Hematopoietic multipotent progenitor cell treated with erythropoietin and hydrocortisone succinate and interleukin-3 and kit ligand, for 17 days (in vitro differentiated cells): ENCODE data around the gene PIGU.
"Not testable (repeated sequence)": the region's sequence is repeated elsewhere in the genome, so short reads cannot be mapped to it uniquely, and the experiment has no call there.

Experiments used
- DNase-seq: peaks from one replicate; pipeline ENCODE4 v3.0.0-alpha.2; 2015; ENCODE audit warnings: low spot score

The PIGU gene

DNA sequence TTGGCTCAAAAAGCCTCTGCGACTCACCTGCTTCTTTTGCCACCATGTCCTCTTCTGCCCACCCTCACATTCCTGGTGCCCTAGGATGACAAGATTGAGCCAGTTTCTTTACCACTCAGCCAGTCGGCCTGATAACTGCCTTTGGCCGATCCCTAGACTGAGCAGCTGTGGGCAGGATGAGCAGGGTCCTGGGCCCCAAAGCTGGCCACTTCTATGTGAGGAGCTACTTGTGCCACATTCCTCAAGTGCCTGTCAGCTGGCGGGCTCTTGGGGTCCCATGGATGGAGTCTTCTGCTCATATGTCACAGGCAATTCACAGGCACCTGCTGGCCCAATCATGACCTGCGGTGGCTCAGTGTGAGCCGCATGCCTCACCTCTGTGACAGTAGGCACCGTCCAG, 144.1 kb downstream of the PIGU start:
- DNase-seq: no peak

DNA sequence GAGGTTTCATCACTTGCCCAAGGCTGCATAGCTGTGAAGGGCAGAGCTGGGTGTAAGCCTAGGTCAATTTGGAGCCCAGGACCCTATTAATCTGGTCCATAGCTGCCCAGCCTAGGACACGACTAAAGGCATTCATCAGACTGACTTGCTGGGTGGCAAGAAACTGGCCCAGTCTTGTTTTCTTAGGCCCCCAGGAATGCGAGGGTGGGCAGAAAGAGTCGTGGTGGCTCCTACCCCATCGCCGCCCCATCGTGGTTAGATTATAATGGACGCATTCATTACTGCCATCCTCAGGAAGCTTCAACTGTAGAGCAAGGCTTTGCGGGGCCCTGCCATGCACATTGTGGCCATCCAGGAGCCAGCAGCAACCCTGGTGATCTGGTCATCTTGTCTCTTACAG, 144.6 kb downstream of the PIGU start:
- no peak for DNase-seq

DNA sequence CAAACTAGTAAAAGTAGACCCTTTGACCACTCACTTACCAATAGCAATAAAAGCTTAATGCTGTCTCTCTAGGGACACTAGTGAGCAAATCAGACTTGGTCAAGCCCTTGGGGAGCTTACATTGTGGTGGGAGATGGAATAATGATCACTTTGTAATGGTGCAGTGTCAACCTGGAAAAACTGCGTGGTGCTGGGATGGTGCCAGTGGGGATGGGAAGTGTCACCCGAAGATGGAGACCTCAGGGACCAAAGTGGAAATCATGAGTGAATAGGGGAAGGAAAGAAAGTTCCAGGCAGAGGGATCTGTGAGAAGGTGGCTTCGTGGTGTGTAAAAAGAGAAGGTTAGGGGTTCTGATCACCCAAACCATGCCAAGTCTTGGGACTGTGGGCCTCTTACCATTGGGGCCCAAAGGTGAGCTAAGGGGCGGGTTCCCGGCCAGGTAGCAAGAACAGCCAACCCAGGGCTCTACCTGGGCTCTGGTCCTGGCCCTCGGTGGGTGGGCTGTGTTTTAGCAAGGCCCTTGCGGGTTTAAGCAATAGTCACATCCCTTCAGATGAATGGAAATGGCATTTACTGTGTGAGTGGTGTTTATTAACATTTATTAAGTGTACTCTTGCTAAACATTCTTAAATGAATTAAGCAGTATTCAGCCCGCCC, 145.2 kb downstream of the PIGU start:
- no peak for DNase-seq

DNA sequence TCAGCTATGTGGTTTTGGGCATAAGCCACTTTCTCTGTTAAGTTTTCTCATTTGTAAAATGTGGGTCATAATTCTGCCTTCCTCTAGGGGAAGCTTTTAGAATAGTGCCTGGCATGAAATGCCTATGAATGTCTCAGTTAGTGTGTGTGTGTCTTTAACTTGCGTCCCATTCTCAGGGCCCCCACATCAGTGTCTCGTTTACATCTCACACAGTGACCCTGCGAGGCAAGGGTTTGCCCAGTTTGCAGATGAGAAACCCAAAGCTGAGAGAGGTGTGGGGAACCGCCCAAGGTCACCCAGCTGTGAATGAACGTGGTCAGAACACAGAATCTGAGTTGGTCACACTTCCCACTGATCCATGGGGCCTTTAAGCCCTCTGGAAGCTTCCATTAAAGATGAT, 146.6 kb downstream of the PIGU start:
- no peak for DNase-seq

DNA sequence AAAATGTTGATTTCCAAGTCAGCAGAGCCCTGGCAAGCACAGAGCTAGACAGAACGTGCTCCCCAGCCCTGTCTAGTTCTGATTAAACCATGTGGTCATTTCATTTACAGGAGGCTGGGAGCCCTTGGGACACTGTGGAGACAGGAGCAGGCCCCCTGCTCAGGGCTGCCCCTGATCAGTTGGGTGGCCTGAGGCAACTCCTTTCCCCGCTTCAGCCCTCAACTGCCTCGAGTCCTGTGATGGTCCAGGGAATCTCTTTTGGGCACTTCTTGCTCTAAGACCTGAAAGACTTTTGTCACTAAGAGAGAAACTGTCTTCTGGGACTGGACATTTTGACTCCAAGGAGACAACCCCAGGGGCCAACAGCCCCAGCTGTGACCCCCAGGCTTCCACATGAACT, 147.2 kb downstream of the PIGU start:
- no peak for DNase-seq

DNA sequence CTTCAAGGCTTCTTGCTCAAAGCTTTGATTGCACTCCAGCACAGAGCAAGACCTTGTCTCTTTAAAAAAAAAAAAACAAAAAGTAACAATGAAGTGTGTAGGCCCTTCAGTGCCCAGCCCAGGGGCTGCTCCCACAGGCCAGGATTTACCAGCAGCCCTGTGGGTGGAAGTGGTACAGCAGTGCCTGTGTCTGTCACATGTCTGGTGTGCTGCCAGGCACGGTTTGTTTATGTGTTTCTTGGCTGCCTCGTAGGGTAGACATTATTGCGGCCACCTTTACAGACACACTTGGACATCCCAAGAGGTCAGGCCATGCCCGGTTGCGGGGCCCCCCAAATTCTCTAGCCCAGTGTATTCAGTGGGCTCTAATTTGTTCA, 148.0 kb downstream of the PIGU start:
- DNase-seq: no peak

DNA sequence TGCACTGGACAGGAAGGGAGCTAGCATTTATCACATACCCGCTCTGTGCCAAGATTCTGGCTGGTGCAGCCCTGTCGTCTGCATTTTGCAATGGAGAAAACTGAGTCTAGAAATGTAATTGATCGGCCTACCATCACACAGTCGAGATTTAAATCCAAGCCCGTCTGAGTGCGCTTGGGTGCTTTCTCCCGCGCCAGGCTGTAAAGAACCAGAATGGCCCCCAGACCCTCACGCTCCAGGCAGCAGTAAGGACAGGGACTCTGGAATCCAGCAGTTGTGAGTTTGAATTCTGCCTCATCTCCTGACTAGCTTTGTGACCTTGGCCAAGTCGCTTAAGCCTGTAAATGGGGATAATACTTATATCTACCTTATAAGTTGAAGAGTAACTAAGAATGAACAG, 149.9 kb downstream of the PIGU start:
- DNase-seq: no peak

DNA sequence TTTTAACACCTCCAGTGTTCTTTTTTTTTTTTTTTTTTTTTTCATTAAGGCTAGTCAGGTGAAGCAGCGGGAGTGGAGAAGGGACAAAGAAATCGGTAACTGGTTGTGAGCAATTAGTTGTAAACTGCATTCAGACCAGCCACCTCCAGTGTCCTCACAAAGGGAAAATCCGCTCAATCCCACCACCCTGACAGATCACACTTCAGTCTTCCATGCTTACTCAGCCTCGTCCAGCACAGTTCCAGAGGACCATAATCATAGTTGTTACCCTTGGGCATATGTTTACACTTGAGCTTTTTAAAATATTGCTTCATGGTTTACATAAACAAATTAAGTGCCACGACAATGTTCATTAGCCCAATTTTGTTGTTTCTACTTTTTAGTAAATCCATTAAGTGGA, 150.4 kb downstream of the PIGU start:
- DNase-seq: no peak

DNA sequence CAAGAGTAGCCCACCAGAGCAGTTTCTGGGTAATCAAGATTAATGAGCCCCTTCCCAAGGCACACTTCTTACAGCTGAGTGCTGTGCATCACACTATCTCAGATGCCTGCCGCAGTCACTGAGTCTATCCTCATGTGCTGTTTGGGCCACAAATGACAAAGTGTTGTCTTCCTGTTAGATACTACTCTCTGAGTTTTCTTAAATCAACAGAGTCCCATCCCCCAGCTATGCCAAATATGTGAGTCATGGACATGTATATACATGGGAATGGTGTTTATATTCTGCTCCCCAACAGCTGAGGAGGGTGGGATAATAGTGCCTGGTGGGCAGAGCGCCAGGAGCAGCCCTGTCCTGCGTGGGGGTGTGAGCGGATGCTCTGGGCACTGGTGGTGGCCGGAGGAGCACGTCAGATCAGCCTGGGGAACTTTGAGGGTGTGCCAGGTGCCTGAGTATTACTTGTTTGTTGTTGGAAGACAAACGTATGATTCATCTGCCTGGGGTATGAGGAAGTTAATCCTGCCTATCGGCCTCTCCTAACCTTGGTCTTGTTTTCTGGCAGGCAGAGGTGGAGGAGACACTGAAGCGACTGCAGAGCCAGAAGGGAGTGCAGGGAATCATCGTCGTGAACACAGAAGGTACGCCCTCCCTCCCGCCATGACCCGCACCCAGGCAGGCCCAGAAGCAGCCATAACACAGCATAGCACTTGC, 151.0 kb downstream of the PIGU start:
- DNase-seq: no peak

DNA sequence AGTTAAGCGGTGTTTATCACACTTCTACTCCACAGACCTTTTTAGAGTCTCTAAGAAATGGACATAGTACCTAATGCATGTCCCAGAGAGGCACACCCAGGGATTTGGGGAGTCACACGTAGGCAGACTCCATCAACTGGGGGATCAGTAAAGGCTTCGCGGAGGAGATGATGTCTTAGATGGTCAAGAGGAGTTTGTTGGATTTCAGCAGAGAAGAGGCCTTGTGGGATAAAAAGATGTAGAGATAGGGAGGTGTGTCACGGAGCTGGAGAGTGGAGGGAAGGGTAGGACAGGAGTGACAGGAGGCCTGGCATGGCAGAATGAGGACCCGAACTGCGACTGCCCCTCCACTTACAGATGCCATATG, 151.6 kb downstream of the PIGU start:
- no peak for DNase-seq

DNA sequence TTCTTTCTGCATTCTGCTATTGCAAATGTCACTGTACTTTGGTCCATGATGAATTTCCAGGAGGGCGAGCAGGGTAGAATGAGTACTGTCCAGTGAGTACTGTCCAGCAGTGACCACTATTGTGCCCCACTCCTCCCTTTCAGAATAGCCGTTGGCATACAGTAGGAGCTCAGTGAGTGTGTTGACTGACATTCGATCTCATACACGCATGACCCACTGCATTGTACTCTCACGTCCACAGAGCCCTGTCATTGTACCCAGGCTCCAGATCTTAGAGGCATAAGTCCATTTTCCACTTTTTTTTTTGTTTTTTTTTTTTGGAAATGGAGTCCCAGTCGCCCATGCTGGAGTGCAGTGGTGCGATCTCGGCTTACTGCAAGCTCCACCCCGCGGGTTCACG, 152.5 kb downstream of the PIGU start:
- DNase-seq: no peak

DNA sequence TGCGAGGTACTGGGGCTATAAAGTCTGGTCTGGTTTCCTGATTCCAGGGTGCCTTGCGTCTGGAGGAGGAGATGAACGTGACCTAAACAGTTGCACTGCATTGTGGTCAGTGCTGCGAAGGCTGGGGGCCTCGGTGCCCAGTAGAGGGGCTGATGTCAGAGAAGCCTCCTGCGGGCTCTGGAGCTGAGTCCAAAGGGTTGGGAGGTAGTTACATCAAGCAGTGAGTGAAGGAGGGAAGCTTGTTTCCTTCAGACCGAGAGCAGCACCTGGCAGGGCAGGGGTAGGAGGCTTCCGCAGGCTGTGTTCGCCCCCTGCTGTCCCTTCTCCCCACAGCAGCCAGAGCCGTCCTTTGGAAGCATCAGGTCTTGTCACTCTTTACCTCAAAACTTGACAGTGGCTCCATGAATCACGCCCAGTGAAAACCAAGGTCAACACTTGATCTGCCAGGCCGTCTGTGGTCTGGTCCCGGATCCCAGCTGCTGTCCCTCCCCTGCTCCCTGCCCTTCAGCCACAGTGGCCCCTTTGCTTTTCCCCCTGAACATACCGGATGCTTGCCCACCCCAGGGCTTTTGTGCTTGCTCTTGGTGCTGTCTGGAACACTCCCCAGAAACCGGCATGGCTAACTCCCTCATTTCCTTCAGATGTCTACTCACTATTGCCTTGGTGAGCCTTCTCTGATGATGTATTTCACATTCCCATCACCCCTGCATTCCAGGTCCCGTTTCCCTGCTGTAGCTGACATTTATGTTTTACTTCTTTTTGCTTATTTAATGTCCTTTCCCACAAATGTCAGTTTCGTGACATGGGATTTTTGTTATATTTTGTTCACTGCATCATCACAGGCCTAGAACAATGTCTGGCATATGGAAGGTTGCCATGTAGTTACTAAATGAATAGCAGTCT, 153.7 kb downstream of the PIGU start:
- DNase-seq: peak; percentile 57

DNA sequence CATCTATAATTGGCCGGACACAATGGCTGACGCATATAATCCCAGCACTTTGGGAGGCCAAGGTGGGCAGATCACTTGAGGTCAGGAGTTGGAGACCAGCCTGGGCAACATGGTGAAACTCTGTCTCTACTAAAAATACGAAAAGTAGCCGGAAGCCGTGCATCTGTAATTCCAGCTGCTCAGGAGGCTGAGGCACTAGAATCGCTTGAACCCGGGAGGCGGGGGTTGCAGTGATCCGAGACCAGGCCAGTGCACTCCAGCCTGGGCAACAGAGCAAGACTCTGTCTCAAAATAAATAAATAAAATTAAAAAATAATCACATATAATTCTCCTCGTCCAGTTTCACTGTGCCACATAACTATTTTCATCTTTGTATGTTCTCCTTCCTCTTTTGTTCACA, 157.1 kb downstream of the PIGU start:
- not testable (repeated sequence) for DNase-seq

DNA sequence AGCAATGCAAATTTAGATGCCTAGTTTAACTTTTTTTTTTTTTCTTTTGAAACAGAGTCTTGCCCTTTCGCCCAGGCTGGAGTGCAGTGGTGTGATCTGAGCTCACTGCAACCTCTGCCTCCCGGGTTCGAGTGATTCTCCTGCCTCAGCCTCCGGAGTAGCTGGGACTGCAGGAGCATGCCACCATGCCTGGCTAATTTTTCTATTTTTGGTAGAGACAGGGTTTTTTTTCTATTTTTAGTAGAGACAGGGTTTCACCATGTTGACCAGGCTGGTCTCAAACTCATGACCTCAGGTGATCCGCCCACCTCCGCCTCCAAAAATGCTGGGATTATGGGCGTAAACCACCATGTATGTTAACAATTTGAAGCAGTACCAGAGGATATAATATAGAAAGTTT, 158.0 kb downstream of the PIGU start:
- not testable (repeated sequence) for DNase-seq

DNA sequence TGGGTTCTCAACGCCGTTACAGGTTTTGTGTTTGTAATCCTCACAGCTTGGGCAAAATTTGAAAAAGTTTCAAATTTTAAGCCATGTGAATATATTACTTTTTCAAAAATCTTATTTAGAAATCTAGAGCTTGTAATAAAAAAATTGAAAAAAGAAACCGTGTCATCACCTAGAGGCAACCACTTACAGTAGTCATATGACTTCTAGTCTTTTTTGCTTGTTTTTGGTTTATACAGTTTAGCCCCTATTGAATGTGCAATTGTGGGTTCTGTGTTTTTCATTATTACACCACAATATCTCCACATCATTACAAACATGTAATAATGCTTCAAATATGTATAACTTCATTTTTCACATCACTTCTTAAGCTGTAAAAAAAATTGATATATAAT, 159.8 kb downstream of the PIGU start:
- DNase-seq: no peak

DNA sequence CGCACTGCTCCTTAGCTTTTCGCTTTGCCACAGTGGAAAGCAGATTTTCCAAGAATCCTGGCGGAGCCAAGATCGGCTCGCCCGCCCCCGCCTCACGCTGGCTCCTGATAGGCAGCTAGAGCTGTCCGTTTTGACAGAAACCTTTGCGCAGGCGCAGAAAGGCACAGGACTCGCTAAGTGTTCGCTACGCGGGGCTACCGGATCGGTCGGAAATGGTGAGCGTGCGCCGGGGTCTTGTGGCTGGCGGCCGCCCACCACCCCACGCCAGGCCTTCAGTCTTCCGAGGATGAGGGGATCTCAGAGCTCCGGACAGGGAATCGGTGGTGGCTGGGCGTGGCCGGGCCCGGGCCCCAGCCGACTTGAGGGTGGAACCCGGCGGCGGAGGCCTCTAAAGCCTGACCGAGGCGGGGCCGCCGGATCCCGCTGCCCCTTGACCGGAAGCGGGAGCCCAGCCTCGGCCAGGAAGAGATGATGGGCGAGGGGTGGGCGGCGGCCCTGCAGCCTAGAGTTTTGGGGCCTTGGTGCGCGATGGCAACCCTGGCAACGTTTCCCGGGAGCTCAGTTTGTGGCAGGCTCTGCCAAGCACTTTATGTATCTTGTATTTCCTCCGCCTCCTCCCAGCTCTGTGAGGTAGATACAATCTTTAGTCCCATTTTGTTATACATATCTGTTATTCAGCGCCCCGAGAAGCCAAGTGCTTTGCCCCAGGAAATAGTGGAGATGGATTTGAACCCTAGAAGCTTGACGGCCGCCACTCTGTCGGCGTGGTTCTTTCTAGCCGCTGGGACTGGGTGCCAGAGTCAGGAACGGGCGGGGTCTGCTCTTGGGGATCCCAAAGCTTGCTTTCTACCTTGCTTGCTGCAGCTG, 160.4 kb downstream of the PIGU start, which contains the start of gene DYNLRB1:
Gene DYNLRB1, plus strand, starts transcription at position 176 of the 867 bp plus-strand sequence. Its CDS starts 37 bp downstream, at position 213.
- peak; percentile 97 for DNase-seq

DNA sequence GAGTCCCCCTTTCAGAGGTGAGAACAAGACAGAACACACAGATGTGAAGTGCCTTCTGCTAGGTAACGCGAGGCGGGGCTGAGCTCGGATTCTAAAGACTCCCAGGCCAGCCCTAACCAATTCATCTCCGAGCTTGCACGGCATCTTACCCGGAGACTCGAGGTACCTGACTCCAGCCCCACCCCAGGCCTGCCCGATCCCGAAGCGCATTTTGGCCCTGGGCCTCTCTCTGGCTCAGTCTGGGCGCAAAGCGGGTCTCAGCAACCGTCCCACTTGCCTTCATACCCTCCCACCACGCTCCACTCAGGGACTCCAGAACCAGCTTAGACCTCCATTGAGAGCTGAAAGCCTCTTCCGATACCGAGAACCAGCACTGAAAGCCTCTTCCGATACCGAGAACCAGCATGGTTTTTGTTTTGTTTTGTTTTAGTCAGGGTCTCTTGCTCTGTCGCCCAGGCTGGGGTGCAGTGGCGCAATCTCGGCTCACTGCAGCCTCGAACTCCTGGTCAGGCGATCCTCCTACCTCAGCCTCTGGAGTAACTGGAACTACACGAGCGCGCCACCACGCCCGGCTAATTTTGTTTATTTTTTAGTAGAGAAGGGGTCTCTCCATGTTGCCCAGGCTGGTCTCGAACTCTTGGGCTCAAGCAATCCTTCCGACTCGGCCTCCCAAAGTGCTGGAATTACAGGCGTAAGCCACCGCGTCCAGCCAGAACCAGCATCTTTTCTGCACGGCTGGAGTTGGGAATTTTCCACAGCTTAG, 161.2 kb downstream of the PIGU start:
- DNase-seq: peak; percentile 56

DNA sequence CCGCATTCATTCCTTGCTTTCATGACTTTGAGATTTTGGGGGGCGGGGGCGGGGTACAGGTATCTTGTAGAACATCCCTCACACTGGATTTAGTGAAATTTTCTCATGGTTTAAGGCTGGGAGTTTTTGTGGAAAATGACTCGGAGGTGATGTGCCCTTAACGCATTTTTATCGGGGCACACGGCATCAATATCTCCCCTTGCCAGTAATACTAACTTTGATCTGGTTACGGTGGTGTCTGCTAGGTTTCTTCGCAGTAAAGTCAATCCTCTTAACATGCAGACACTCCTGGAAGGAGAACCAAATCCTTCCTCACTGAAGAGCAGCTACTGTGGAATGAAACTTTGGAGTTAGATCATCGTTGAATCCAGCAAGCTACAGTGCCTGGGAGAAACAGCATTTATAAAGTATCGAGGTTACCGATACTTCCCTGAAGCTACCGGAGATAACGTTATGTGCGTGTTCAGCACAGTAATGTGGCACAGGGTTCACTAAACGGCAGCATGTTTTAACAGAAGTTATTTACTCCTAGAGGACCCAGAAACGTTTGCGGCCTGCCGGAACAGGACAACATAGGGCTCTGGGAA, 161.9 kb downstream of the PIGU start:
- no peak for DNase-seq

DNA sequence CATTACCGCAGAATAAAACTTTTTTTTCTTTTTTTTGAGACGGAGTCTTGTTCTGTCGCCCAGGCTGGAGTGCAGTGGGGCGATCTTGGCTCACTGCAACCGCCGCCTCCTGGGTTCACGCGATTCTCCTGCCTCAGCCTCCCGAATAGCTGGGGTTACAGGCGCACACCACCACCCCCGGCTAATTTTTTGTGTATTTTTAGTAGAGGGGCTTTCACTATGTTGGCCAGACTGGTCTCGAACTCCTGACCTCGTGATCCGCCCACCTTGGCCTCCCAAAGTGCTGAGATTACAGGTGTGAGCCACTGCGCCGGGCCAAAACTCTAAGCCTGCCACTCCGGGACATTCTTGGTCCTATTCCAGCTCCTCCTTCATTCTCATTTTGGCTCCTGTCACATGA, 162.9 kb downstream of the PIGU start:
- not testable (repeated sequence) for DNase-seq

DNA sequence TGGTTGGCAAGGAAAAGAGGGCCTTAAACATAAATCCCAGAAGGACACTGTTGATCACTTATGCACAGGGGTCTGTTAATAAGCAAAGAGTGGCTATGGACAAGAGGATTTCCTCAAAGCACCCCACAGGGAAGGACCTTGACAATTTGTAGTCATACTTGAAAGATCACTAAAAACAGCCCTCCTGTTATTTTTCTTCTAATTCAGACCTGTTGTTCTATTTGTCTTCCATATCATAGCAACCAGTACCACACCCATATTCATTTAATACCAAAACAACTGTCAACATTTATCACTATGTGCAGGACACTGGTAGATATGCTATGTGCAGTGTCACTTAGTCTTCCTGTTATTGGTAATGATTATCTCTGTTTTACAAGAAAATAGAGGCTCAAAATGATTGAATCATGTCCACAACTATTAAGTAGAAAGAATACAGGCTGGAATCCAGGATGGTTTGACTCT, 163.9 kb downstream of the PIGU start:
- peak; percentile 23 for DNase-seq
